Stimulated activated CD4-positive, alpha-beta T cell treated with anti-CD3 and anti-CD28 coated beads, Interleukin-15, amount 100 ng/mL, for 48 hours (primary cell): ENCODE data around the gene THSD7A.

Experiments used
- DNase-seq, 2 donors: peaks; one replicate each; pipeline ENCODE4 v3.0.0-alpha.2; 2020; ENCODE audit warnings: low read depth in 2 of 2

Gene THSD7A

DNA sequence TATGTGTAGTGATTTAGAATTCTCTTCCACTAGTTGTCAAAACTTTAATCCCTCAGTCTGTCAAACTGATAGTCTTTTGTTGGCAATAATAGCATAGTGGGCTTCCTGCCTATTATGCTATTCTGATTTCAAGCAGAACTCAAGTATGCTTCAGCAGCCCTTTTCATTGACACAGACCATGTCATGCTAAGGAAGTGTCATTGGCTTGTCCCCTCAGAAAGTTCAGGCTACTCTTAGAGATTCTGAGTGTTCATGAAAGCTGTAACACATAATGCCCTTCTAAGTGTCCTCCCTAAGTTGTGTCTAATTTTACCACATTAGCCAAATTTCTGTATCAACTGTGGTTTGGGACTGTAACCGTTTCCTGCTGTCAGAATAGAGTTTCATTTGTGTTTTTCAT lies 198.7 kb downstream of the THSD7A start:
- no peak for DNase-seq

DNA sequence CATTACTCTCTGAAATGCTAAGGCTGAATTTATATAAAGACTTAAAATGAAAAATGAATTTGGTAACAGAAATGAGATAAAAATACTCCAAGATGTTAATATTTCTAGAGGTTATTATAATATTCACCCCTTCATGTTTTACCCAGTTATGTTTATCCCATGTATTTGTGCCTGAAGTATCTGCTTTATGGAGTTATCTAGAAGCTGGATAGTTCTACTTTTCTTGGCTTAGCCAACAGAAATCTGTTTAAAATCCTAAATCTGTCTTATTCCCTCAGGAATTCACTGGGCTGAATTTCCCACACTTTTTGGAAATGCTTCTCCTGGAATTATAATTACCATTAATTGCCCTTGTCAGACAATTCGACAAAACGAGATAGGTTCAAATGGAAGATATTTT lies 201.6 kb downstream of the THSD7A start:
- DNase-seq: no peak

DNA sequence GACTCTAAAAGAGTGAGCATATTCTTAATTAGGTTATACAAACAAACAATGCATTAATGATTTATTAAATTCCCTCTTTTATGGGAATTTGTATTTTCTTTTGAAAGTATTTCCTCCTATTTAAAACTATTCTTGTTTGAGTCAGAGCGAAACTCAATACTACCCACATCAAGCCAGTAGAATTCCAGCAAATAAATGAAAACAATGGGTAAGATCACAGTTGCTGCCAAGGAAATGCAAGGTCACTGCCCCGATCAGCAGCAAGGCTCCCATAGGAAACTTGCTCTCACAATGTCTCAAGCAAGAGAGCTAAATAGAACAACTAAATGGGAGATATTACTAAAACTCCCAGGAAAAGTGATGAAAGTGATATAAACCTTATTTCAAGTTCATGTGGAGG lies 206.3 kb downstream of the THSD7A start:
- DNase-seq: no peak

DNA sequence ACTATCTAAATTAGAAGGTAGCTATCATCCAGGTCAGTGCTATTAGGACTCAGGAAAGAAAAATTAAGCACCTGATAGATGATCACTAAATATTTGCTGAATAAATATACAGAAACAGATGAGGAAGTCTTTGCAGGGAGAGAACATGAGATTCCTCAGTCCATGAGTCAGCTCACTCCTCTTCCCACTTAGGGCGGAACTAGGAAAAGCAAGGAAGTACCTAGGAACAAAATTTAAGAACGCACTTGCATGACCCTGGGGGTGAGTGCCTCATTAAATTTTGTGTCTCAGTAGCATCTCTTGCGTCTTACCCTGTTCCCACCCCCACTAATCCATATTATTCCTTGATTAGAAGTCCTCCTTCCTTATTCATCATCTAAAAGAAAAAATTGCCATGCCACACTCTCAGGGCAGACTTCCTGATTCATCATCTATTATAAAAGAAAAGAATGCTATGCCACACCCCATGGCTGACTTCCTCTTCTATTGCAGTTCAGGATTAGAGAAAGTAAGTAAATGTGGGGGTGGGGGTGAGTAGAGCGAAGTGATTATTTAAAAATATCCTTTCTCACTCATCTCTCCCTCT lies 208.8 kb downstream of the THSD7A start:
- DNase-seq: no peak

DNA sequence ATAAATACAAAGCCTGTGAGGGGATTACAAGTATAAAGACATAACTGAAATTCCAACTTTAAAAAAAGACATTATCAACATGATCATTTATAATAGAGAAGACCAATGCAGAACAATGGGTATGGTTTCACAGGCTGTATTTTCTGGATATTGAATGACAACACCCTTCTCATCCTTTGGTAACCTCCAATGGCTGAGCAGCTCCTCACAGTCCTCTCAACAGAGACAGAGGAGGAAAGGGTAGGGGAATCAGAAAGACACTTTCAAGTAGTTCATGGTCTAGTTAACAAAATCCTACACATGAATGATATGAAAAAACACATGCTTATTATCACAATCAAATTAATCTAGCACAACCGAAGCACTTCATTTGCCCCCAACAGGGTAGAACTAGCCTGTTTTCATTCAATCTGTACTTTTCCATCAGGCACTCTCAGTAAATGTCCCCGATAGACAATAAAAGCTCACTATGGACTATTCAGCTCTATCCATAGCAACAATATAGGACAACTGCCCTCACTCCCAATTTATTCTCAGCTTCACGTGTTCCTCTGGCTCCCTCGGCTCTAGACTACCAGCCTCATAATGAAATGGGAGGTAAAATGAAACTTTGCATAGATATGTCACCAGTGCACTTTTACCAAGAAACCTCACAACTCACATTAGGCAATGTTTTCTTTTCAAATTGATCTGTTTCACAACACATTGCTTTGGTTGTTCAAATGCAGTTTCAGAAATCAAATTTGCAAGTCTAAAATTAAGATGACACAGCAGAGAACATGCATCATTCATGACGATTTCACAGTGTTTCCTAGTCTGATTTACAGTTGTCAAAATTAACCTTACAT lies 211.4 kb downstream of the THSD7A start:
- no peak for DNase-seq

DNA sequence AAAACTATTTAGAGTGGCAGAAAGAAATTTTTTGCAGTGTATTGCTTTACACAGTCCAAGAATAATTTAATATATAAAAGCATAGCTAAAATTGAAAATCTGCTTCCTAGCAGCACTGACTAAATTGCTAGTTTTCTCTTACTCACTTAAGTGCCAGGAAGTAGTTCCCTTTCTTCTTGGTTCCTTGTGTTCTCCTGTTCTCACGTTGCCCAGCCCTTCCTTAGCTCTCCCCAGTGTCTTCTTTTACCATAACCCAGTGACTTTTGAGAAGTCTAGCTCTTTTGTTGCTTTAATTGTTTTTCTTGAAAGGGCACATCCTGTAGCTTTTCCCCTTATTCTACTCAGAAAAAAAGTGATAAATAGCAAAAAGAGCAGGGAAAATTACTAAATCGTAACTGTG lies 215.5 kb downstream of the THSD7A start:
- DNase-seq: no peak

DNA sequence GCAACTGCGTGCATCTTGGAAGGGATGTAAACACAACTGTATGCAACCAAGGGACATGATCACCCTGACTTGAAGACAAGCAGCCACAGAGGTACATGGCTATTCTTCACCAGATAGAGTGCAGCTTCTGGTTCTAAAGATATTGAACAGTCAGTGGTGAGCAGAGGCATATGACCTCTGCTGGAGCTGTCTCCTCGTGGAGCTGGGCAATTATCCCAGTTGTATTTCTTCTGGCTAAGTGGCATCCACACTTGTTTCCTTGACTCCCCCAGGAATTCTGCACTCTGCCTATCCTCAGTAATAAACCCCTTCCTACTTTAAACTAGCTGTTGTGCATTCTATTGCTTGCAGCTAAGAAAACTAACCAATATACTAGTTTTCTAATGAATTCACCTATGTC lies 216.8 kb downstream of the THSD7A start:
- no peak for DNase-seq

DNA sequence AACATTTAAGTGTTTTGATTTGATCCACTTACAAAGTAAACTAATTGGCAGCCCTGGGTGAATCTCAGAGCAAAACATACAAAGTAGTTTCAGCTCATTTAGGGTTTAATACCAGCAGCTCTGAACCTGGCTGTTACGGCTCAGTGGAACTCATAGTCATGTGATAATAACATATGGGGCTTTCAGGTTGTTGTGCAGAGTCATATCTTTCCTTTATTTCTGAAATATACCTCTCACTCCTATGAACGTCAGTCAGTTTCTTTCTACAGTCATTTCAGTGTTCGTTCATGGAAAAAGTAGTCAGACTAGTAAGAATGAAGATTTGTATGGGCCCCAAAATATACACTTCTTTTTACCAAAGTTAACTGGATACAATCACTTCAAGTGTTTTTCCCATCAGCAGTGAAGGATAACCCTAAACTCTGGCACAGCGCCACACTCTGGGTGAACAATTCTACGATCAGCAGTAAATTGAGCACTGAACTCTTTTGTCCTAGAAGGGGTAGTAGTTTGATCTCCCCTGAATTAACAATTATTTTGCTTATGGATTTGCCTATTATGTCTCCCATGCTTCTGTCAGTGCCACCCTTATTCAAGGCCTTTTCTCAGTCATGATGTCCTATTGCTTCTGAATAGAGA lies 218.6 kb downstream of the THSD7A start:
- DNase-seq: no peak

DNA sequence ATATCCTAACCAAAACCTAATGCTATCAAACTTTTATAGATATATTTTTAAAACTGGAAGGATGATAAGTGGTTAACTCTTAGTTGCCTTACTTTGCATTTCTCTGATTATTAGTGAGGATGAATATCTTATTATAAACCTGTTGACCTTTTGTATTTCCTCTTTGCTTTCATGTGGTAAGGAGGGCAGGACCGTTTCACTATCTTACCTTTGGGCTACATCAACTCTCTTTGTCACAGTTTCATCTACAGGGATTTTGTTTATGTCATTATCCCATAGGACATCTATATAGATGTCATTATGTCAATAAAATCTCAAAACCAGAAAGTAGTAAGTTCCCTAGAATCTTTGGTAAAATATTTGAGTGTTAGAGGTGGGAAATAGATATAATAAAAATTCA lies 219.3 kb downstream of the THSD7A start:
- no peak for DNase-seq

DNA sequence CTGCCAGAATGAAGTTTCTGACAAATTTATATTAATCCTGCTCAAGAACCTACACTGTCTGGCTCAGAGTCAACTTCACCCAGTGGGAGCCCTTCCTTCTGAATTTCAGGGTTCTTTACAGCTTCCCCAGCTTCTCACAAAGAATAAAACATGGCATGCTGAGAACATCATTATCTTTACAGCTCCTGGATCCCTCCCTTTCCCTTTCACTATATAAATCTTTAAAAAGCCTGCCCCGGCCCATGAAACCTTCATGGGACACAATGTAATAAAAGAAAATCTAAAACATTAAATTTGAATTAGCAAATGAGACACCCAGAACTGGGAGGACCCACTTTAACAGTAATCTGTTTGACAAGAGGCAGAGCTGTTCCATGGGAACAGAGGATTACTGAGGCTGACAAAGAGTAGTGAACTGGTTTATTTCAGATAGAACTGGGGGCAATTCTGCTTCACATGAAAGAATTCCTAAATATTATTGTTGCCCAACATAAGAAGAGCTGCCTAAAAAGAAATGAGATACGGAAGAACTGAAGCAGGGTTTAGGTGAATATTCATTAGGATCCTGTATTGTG lies 222.8 kb downstream of the THSD7A start:
- no peak for DNase-seq

DNA sequence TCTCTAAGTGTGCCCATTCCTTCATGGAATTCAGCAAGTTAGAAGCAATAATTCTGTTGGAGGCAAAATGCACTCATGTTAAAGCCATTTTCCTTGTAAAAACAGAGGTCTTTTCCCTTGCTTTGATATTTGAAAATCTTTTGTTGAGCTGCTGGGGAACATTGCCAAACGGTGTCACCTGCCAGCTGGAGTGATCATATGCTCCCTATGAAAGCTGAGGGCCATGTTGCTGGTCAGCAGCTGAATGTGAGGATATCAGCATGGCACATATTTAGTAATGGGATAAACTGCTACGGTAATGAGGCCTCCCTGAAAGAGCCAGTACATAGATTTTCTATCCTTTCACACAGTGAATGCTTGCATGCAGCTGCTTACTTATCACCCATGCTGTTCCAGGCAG lies 224.3 kb downstream of the THSD7A start:
- DNase-seq: no peak

DNA sequence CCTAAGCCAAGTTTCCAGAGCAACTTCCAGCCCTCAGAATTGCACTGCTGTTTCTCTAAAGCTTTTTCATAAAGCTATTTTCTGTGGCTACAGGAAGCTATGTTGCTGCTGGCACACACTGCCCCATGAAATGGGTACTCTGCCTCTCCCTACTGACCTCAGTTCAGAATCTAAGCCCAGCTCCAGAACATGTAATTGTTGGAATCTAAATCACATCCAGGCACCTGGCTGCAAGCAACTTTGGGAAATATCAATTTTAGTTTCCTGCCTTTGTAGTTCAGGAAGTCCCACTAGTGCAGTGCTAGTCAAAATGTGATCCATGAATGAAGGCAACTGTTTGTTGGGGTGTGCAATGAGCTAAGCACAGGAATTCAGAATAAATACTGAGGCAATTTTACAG lies 226.2 kb downstream of the THSD7A start:
- DNase-seq: no peak

DNA sequence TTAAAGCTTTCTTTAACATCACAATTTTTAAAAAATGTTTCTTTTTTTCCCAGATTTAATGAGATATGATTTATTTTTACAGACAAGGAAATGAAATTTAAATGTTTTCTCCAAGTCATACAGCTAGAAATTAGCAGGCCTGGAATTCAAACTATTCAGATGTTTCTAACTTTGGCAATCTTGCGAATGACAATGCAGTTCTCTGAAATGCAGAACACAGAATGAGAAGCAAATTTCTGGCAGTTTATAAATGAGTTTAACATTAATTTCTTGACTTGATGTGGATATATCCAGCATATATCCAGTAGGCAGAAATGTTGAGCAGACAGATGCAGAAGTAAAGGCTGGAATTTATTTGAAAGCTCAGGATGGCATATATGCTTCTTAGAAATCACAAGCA lies 227.5 kb downstream of the THSD7A start:
- DNase-seq: no peak

DNA sequence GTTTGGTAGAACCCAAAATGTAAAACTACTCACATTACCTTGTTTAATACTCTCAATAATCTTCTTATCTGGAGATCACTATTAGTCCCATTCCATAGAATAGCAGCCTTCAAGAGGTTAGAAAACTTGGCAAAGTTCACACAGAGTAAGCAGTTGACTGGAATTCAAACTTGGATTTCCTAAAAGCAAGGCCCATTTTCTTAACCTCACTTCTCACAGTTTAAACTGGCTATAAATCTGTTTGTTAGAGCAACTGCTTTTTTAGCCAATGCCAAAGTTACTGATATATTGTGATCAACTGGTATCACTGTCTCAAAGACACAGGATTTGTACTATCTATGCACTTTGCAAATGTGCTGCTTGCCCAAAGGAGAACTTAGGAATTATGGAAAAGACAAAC lies 230.2 kb downstream of the THSD7A start:
- DNase-seq: no peak

DNA sequence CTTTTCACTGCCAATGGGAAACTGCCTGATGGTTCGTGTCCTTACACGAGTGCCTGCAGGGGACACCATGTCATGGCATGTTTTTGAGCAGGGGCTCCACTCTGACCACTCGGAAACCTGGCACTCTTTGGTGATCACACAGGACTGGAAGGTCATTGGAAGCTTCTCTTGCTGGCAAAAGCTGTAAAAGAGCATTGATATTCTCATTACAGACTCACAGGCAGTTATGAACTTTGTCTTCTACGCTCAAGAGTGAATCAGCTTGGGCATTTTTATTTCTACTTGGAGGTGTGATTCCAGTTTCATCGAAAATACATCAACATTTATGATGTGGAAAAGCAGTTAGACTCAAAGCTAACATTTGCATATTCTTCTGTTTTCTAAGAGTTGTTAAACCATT lies 238.7 kb downstream of the THSD7A start:
- DNase-seq: no peak

DNA sequence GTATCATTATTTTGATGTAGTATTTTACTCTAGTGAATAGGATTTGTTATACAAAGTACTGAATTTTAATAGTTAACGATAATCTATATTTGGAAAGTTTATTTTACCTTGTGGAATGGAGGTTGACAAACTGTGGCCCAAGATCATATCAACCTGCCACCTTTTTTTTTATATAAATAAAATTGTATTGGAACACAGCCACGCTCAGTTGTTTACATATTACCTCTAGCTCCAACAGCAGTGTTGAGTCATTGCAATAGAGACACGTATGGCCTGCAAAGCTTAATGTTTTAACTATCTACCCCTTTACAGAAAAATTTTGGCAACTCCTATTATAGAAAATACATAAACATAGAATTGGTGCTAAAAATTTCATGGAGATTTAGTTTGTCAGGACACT lies 239.3 kb downstream of the THSD7A start:
- DNase-seq: no peak

DNA sequence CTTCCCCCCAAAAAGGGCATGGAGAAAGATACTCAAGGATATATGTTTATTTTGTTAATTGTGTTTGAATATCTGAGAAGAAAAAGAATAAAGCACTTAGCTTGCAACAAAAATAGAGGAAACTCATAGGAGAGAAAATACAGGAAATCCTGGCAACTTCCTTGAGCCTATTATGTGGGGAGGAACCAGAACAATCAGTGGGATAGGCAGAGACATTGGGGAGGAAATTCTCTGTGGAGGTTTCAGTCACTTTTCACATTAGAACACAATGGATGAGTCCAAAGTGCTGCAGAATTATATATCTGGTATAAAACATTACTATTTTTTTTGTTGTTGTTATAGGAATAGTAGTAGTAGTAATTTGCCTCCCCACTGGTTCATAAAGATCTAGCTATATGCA lies 240.1 kb downstream of the THSD7A start:
- no peak for DNase-seq

DNA sequence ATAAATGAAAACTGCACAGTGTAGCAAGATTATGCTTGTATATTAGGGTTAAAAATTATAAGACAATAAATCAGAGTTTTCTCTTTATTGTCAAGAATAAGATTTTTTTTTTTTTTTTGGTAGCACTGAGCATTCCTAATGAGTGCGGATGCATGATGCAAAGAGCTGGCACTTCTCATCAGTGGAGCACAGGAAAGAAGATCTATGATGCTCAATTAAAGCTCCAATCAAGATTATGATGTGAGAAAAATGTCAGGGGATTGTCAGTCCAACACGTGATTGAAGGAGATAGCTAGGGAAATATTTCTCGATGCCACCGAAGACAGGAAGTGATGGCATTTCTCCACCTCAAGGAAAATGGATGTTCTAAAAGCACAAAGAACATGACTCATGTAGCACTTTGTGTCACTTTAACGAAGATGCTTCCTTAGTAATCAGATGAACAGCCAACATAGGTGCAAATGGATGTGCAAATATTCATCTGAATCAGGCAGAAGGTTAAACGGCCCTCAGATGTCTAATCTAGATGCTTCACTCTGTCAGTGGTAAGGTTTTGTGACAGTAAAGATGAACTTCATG lies 240.9 kb downstream of the THSD7A start:
- DNase-seq: no peak

DNA sequence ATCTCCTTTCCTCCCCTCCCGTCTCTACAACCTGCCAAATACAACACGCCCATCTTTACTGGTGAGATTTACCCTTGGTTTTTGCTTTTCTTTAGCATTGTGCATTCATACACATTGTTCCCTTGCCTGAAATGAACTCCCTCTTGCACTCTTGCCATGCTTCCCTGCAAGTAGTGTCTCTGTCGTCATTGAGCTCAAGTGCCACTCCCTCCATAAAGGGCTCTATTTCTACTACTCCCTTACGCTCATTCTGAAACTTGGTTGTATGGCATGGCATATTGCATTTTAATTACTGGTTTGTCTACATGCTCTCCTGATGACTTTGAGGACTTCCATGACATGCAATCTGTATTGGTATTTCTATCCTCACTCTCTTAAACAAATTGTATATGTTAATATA lies 242.7 kb downstream of the THSD7A start:
- no peak for DNase-seq

DNA sequence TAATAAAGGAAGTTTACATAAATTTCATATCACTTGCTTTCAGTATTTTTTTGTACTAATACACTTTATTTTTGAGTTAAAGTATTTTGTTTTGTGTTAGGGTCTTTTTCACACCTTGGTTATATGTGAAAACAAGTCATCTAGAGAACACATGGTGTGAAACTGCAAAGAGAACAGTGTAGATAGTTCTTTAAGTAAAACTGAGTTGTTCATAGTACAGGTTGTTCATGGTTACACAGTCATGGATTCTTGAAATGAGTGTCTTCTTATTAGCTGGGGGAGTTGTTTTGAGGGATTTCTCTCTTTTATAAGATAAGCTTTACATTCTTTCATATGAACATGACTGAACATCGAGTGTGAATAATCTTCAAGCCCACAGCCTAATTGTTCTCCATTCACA lies 244.2 kb downstream of the THSD7A start:
- no peak for DNase-seq

DNA sequence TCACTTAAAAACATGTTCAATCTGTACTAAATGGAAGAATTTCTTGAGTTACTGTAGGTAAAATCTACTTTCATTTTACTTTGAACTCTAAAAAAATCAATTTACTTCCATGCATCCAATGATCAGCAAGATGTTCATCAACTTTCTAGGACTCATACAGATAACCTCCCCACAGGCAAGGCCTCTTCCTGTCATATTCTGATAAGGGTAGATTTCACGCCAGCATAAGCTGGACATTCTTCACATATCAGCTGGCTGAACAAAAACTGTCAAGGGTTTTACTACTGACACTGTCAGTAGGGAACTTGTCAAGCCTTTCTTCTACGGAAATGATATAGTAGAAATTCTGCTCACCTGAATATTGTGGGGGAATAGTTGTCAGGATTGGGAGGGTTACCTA lies 244.9 kb downstream of the THSD7A start:
- no peak for DNase-seq

DNA sequence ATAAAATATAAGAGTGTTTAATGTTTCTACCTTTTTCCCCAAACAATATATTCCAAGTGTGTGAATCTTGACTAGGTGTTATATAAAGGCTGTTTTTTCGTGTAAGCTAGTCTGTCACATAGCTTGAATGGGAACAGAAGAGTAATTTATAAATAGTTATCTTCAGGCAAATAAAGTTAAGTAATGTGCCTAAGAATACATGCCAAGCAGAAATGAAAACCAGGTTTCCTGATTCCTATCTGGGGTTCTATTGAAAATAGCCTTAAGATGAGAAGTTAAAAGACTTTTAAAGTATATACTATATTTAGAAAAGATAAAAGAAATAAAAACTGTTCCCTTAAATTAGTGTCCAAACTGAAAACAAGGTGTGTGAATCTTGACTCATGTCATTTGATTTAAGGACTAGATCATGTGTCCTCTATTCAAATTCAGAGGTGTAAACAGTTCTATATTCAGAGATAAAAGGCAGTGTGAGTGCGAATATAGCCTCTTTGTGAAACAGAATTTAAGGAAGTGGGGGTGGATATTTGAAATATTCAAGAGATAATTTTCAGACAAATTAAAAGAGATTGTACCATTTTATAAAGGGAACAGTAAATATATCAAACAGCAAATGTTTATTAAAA lies 247.5 kb downstream of the THSD7A start:
- DNase-seq: no peak
